Kidney epithelial cell (primary cell): Measurements from ENCODE around the gene PLAAT3. TPM values are rescaled to one million over a fixed set of nuclear protein-coding genes. Genes with fewer than 3 reads are reported as not detected.
A peak's percentile ranks its signal among the peaks of the same experiment; 100 is the strongest.
"Not testable (repeated sequence)": the region's sequence is repeated elsewhere in the genome, so short reads cannot be mapped to it uniquely, and the experiment has no call there.

Source experiments
- DNase-seq: peaks from one replicate; pipeline ENCODE4 v3.0.0-alpha.2; 2010; ENCODE audit warnings: low read depth
- H3K27me3 ChIP-seq: 2 replicates; pipeline ENCODE4 v1.6.0; 2011; ENCODE audit warnings: low read length; ENCODE audit not compliant: control insufficient read depth, insufficient read depth
- H3K36me3 ChIP-seq: 2 replicates; pipeline ENCODE4 v1.5.1; 2011; ENCODE audit warnings: low read length; ENCODE audit not compliant: control insufficient read depth, insufficient read depth
- H3K4me3 ChIP-seq: 2 replicates; pipeline ENCODE4 v1.5.1; 2011; ENCODE audit warnings: low read depth, mild to moderate bottlenecking, control low read depth, low read length
- total RNA-seq: library from RNA; depleted of rRNA; stranded (reverse); fragments of >200 nt; gene quantifications from 2 replicates; pipeline ENCODE4 v1.2.3, GENCODE V29; 2015
- TF ChIP-seq, protein P1 (sequence below): IDR thresholded peaks from 2 replicates; pipeline ENCODE4 v1.5.1; 2011; ENCODE audit warnings: mild to moderate bottlenecking, moderate library complexity, low read length, control low read depth, inconsistent platforms; ENCODE audit not compliant: insufficient read depth, poor library complexity, severe bottlenecking

PLAAT3 gene
- total RNA-seq, 1 donor from 2014 or later: 81.0 TPM

DNA sequence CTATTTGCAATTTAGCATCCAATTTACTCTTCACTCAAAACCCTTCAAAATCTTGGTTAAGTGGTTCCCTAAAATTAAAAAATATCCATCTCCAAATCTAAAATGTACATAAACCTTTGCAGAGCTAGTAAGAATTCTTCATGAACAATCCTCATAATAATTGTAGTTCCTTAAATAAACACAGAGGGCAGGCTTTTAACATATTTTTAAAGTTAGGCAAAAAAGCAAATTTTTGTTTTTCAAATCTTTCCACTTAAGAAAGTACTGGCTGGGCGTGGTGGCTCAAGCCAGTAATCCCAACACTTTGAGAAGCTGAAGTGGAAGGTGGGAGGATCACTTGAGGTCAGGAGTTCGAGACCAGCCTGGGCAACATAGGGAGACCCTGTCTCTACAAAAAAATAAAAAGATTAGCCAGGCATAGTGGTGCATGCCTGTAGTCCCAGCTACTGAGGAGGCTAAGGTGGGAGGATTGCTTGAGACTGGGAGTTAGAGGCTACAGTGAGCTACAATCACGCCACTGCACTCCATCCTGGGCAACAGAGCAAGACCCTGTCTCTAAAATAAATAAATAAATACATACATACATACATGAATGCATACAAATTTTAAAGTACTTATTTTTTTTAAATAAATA, 25.1 kb upstream of the PLAAT3 start:
- DNase-seq: no peak
- H3K27me3 ChIP-seq: no peaks in the 10 kb centered on the region
- TF ChIP-seq, protein P1, sequence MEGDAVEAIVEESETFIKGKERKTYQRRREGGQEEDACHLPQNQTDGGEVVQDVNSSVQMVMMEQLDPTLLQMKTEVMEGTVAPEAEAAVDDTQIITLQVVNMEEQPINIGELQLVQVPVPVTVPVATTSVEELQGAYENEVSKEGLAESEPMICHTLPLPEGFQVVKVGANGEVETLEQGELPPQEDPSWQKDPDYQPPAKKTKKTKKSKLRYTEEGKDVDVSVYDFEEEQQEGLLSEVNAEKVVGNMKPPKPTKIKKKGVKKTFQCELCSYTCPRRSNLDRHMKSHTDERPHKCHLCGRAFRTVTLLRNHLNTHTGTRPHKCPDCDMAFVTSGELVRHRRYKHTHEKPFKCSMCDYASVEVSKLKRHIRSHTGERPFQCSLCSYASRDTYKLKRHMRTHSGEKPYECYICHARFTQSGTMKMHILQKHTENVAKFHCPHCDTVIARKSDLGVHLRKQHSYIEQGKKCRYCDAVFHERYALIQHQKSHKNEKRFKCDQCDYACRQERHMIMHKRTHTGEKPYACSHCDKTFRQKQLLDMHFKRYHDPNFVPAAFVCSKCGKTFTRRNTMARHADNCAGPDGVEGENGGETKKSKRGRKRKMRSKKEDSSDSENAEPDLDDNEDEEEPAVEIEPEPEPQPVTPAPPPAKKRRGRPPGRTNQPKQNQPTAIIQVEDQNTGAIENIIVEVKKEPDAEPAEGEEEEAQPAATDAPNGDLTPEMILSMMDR: peak; percentile 7
- H3K4me3 ChIP-seq: no peak overlapping the region
- H3K36me3 ChIP-seq: no peaks in the 10 kb centered on the region

DNA sequence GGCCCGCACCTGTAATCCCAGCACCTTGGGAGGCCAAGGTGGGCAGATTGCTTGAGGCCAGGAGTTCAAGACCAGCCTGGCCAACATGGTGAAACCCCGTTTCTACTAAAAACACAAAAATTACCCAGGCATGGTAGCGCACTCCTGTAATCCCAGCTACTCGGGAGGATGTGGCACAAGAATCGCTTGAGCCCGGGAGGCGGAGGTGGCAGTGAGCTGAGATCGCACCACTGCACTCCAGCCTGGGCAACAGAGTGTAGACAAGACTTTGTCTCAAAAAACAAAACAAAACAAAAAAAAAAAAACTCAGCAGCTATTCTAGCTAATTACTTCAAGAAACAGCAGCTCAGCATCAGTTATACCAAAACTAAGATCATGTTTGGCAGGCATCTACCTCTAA, 24.2 kb upstream of the PLAAT3 start:
- not testable (repeated sequence) for H3K27me3 ChIP-seq, H3K36me3 ChIP-seq, DNase-seq, H3K4me3 ChIP-seq

DNA sequence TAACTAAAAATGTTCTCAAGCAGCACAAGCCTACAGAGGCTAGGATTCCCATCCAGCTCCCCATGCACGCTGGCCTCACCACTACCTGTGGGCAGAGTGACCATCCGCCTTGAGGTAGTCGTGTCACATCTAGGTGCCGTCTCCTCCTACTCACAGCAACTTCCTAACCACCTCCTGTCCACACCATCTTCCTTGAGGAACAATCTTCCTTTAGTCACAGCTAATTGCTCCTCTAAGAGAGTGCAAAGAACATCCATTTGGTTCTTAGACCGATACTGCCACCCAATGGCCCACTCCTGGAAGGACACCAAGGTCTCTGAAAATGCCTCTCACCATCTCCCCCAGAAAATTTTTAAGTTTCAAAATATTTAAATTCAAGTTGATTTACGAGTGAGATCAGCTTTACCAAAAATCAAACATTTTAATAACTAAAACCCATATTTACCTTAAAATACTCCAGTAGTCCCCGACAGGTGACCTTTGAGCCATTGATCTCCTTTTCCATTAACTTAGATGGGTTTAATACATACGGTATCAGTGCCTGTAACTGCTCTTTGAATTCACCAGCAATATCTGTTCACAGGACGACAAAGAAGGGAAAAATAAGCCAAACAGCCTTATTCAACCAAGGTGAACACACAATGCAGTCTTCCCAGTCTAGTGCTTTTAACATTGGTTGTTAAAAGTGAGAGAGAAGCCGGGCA, 21.7 kb upstream of the PLAAT3 start:
- Histone ChIP-seq H3K4me3 (no peak overlapping the region), H3K36me3 (no peaks in the 10 kb centered on the region), H3K27me3 (no peaks in the 10 kb centered on the region)
- DNase-seq: no peak
- TF ChIP-seq, protein P1: peak; percentile 87

DNA sequence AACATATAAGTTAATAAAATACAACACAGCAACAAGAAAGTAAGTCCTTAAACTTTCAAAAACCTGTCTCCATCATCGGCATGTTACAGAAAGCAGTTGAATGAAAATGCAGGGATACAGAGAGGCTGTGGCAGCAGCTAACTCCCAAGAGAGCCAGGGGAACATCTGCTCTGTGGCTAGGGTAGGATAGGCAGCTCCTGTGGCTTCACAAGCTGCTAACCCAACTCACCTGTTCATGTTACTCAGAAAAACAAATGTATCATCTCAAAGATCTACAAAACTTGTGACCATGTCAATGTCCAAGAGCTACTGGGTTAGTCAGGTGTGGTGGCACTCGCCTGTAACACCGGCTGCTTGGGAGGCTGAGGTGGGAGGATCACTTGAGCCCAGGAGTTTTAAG, 15.2 kb upstream of the PLAAT3 start:
- no peaks in the 10 kb centered on the region for H3K36me3 ChIP-seq
- H3K4me3 ChIP-seq: no peak overlapping the region
- no peak for DNase-seq
- TF ChIP-seq, protein P1: no peak
- H3K27me3 ChIP-seq: no peaks in the 10 kb centered on the region

DNA sequence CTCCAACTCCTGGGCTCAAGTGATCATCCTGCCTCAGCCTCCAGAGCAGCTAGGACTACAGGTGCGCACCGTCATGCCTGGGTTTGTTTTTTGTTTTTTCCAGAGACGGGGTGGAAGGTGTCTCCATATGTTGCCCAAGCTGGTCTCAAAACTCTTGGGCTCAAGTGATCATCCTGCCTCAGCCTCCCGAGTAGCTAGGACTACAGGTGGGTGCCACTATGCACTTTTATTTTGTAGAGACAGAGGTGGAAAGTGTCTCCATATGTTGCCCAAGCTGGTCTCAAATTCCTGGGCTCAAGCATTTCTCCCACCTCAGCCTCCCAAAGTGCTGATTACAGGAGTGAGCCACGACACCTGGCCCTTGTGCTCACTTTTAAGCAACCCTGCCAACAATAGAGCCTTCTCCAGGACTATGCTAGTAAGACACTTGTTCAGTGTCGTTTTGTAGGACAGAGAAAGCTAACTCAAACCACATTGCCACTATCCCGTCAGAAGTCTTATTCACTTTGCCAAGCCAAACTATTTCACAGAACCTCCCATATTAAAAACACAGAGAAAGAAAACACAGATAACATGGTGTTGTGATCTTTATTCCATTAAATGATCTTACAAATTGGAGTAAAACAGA, 9.4 kb upstream of the PLAAT3 start:
- Histone ChIP-seq H3K27me3 (no peaks in the 10 kb centered on the region), H3K36me3 (no peaks in the 10 kb centered on the region), H3K4me3 (no peak overlapping the region)
- DNase-seq: no peak
- TF ChIP-seq, protein P1: no peak

DNA sequence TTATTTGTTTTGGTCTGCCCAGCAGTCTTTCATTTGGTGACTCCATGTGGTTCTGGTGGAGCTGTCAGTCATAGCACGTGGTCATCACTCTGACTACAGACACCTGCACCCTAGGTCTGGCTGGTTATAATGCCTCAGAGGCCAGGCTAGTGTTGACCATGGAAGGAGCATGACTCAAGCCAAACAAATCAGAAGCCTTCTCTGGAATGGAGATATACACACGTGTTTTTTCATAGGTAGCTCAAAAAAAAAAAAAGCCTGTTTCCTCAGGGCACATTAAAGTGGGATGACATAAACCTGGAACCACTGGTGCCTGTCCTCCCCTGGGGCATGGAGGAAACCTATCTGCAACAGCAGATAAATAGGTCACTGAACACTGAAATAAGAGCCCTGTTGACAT, 8.1 kb upstream of the PLAAT3 start:
- H3K36me3 ChIP-seq: no peaks in the 10 kb centered on the region
- no peak overlapping the region for H3K4me3 ChIP-seq
- TF ChIP-seq, protein P1: no peak
- peak; percentile 76 for DNase-seq
- no peaks in the 10 kb centered on the region for H3K27me3 ChIP-seq
